Neural cell (in vitro differentiated cells): ENCODE measurements around the gene CYREN.

Experiments used
- EP300 ChIP-seq: fragments of 450-650 bp; conservative IDR thresholded peaks from 2 replicates; pipeline ENCODE4 v1.6.1; 2014; ENCODE audit warnings: antibody characterized with exemption, mild to moderate bottlenecking, moderate library complexity; ENCODE audit not compliant: poor library complexity, severe bottlenecking
- EZH2 ChIP-seq: fragments of 200-600, 300-800 bp; shearing (Covaris generic), sonication (generic); IDR thresholded peaks from 2 replicates; pipeline ENCODE4 v1.6.1; 2014; ENCODE audit warnings: antibody characterized with exemption, low read length, borderline replicate concordance, mild to moderate bottlenecking; ENCODE audit not compliant: insufficient read depth, poor library complexity, severe bottlenecking
- MXI1 ChIP-seq: fragments of 450-650 bp; conservative IDR thresholded peaks from 2 replicates; pipeline ENCODE4 v1.6.1; 2014; ENCODE audit warnings: antibody characterized with exemption, mild to moderate bottlenecking; ENCODE audit not compliant: poor library complexity, severe bottlenecking
- POLR2AphosphoS5 ChIP-seq: IDR thresholded peaks from 2 replicates; pipeline ENCODE4 v1.6.1; 2012
- RAD21 ChIP-seq: fragments of 450-650 bp; conservative IDR thresholded peaks from 2 replicates; pipeline ENCODE4 v1.6.1; 2014; ENCODE audit warnings: antibody characterized with exemption, mild to moderate bottlenecking, moderate library complexity
- SMC3 ChIP-seq: fragments of 450-650 bp; conservative IDR thresholded peaks from 2 replicates; pipeline ENCODE4 v1.6.1; 2014; ENCODE audit warnings: antibody characterized with exemption, mild to moderate bottlenecking, moderate library complexity; ENCODE audit not compliant: poor library complexity
- TAF1 ChIP-seq: IDR thresholded peaks from 2 replicates; pipeline ENCODE4 v1.6.1; 2012; ENCODE audit warnings: low read depth
- TF ChIP-seq, protein P1 (sequence below): fragments of 450-650 bp; IDR thresholded peaks from 2 replicates; pipeline ENCODE4 v1.5.1; 2014; ENCODE audit warnings: antibody characterized with exemption, mild to moderate bottlenecking, moderate library complexity; ENCODE audit not compliant: poor library complexity, severe bottlenecking
- TF ChIP-seq, protein P2 (sequence below): IDR thresholded peaks from 2 replicates; pipeline ENCODE4 v1.6.1; 2012; ENCODE audit warnings: borderline replicate concordance

GRCh38 chr7:135181929-135182678 is 11.6 kb upstream of the CYREN start:
- TF ChIP-seq, protein P1, sequence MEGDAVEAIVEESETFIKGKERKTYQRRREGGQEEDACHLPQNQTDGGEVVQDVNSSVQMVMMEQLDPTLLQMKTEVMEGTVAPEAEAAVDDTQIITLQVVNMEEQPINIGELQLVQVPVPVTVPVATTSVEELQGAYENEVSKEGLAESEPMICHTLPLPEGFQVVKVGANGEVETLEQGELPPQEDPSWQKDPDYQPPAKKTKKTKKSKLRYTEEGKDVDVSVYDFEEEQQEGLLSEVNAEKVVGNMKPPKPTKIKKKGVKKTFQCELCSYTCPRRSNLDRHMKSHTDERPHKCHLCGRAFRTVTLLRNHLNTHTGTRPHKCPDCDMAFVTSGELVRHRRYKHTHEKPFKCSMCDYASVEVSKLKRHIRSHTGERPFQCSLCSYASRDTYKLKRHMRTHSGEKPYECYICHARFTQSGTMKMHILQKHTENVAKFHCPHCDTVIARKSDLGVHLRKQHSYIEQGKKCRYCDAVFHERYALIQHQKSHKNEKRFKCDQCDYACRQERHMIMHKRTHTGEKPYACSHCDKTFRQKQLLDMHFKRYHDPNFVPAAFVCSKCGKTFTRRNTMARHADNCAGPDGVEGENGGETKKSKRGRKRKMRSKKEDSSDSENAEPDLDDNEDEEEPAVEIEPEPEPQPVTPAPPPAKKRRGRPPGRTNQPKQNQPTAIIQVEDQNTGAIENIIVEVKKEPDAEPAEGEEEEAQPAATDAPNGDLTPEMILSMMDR: no peak
- TF ChIP-seq EP300 (no peak), EZH2 (no peak), TAF1 (no peak), POLR2AphosphoS5 (no peak), RAD21 (no peak), SMC3 (no peak), MXI1 (no peak)
- TF ChIP-seq, protein P2, sequence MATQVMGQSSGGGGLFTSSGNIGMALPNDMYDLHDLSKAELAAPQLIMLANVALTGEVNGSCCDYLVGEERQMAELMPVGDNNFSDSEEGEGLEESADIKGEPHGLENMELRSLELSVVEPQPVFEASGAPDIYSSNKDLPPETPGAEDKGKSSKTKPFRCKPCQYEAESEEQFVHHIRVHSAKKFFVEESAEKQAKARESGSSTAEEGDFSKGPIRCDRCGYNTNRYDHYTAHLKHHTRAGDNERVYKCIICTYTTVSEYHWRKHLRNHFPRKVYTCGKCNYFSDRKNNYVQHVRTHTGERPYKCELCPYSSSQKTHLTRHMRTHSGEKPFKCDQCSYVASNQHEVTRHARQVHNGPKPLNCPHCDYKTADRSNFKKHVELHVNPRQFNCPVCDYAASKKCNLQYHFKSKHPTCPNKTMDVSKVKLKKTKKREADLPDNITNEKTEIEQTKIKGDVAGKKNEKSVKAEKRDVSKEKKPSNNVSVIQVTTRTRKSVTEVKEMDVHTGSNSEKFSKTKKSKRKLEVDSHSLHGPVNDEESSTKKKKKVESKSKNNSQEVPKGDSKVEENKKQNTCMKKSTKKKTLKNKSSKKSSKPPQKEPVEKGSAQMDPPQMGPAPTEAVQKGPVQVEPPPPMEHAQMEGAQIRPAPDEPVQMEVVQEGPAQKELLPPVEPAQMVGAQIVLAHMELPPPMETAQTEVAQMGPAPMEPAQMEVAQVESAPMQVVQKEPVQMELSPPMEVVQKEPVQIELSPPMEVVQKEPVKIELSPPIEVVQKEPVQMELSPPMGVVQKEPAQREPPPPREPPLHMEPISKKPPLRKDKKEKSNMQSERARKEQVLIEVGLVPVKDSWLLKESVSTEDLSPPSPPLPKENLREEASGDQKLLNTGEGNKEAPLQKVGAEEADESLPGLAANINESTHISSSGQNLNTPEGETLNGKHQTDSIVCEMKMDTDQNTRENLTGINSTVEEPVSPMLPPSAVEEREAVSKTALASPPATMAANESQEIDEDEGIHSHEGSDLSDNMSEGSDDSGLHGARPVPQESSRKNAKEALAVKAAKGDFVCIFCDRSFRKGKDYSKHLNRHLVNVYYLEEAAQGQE: no peak
